Measurements from ENCODE around the gene KRT10. TPM values are rescaled to one million over a fixed set of nuclear protein-coding genes. Genes with fewer than 3 reads are reported as not detected.

KRT10 gene
- polyA plus RNA-seq, 3 donors, result 9.7 to 79.1 (median 58.7) TPM

- Mint-ChIP-seq H3K36me3 (no peaks in the 10 kb centered on the region), H3K4me3 (no peak overlapping the region), H3K9me3 (peaks cover 0 to 3% (median 2%) of the 10 kb centered on the region in 7 donors), H3K4me1 (no peaks in the 10 kb centered on the region), H3K27ac (no peak overlapping the region), H3K27me3 (ENCODE audit: low read depth in 3 of 3) (peaks cover 2 to 8% (median 3%) of the 10 kb centered on the region in 3 donors)
- H3K9ac ChIP-seq (ENCODE audit: insufficient read depth, low read length, poor library complexity, severe bottlenecking), result no peak overlapping the region
- TF ChIP-seq CTCF (IDR thresholded peaks at IDR 0.05), result no peak
- no peak for DNase-seq
- H3K4me3 ChIP-seq (replicated peaks in 1 of 3; ENCODE audit: low read depth in 2 of 3, low read length in 3 of 3), result no peak overlapping the region
- no peaks in the 10 kb centered on the region for H4K20me1 ChIP-seq (ENCODE audit: insufficient read depth, low read length)
- H2AFZ ChIP-seq (ENCODE audit: insufficient read depth, low read depth, low read length, poor library complexity, severe bottlenecking), result no peak overlapping the region
- H3K79me2 ChIP-seq (ENCODE audit: insufficient read depth, low read length), result no peaks in the 10 kb centered on the region
- H3K4me1 ChIP-seq (ENCODE audit: control insufficient read depth in 1 of 2, insufficient read depth in 2 of 2, low read length in 2 of 2), result no peaks in the 10 kb centered on the region
- peaks cover 0 to 2% of the 10 kb centered on the region in 2 donors for H3K27me3 ChIP-seq (ENCODE audit: control insufficient read depth in 2 of 2, insufficient read depth in 2 of 2, low read length in 2 of 2)
- H3K36me3 ChIP-seq (replicated peaks in 1 of 2; ENCODE audit: control insufficient read depth in 1 of 2, insufficient read depth in 2 of 2, low read length in 2 of 2), result no peaks in the 10 kb centered on the region
- no peak overlapping the region for H3K4me2 ChIP-seq (replicated peaks; ENCODE audit: extremely low read depth, low read length, poor library complexity, severe bottlenecking)
- intact Hi-C loops (cut with micrococcal nuclease), result no loop called here
- H3K9me3 ChIP-seq (replicated peaks in 1 of 2; ENCODE audit: control insufficient read depth in 1 of 2, insufficient read depth in 1 of 2, low read length in 2 of 2), result no peaks in the 10 kb centered on the region
- no peak overlapping the region for H3K27ac ChIP-seq (ENCODE audit: low read depth in 1 of 2, low read length in 2 of 2)
Measured at GRCh38 chr17:40833882-40834281, 11.5 kb upstream of the KRT10 start.

GRCh38 chr17:40832840-40833239 is 10.4 kb upstream of the KRT10 start:
- Mint-ChIP-seq H3K27ac (no peak overlapping the region), H3K4me1 (no peaks in the 10 kb centered on the region), H3K36me3 (no peaks in the 10 kb centered on the region), H3K4me3 (no peak overlapping the region), H3K9me3 (peaks cover 0 to 3% (median 2%) of the 10 kb centered on the region in 7 donors), H3K27me3 (ENCODE audit: low read depth in 3 of 3) (peaks cover 2 to 5% (median 2%) of the 10 kb centered on the region in 3 donors)
- no peaks in the 10 kb centered on the region for H3K4me1 ChIP-seq (ENCODE audit: control insufficient read depth in 1 of 2, insufficient read depth in 2 of 2, low read length in 2 of 2)
- no peak for DNase-seq
- no peaks in the 10 kb centered on the region for H4K20me1 ChIP-seq (ENCODE audit: insufficient read depth, low read length)
- H3K27me3 ChIP-seq (ENCODE audit: control insufficient read depth in 2 of 2, insufficient read depth in 2 of 2, low read length in 2 of 2), result no peaks in the 10 kb centered on the region
- H3K9ac ChIP-seq (ENCODE audit: insufficient read depth, low read length, poor library complexity, severe bottlenecking), result no peak overlapping the region
- intact Hi-C loops (cut with micrococcal nuclease), result no loop called here
- H3K27ac ChIP-seq (ENCODE audit: low read depth in 1 of 2, low read length in 2 of 2), result no peak overlapping the region
- no peak for TF ChIP-seq CTCF (IDR thresholded peaks at IDR 0.05)
- no peak overlapping the region for H2AFZ ChIP-seq (ENCODE audit: insufficient read depth, low read depth, low read length, poor library complexity, severe bottlenecking)
- H3K4me3 ChIP-seq (replicated peaks in 1 of 3; ENCODE audit: low read depth in 2 of 3, low read length in 3 of 3), result no peak overlapping the region
- H3K9me3 ChIP-seq (replicated peaks in 1 of 2; ENCODE audit: control insufficient read depth in 1 of 2, insufficient read depth in 1 of 2, low read length in 2 of 2), result no peaks in the 10 kb centered on the region
- no peaks in the 10 kb centered on the region for H3K79me2 ChIP-seq (ENCODE audit: insufficient read depth, low read length)
- no peak overlapping the region for H3K4me2 ChIP-seq (replicated peaks; ENCODE audit: extremely low read depth, low read length, poor library complexity, severe bottlenecking)
- no peaks in the 10 kb centered on the region for H3K36me3 ChIP-seq (replicated peaks in 1 of 2; ENCODE audit: control insufficient read depth in 1 of 2, insufficient read depth in 2 of 2, low read length in 2 of 2)
- WGBS (ENCODE audit: insufficient coverage), result no CpG with 5 or more reads among the region's 3 CpGs
